Epithelial cell of esophagus (primary cell): Measurements from ENCODE around the gene GLS.

Experiments
- DNase-seq: peaks from one replicate; pipeline ENCODE4 v3.0.0; 2010; ENCODE audit warnings: low read depth
- H3K4me3 ChIP-seq: 2 replicates; pipeline ENCODE4 v1.5.1; 2011; ENCODE audit warnings: mild to moderate bottlenecking, low read length, control low read depth
- CTCF ChIP-seq: IDR thresholded peaks from 2 replicates; pipeline ENCODE4 v1.5.1; 2011; ENCODE audit warnings: low read depth, mild to moderate bottlenecking, low read length, control low read depth, inconsistent platforms; ENCODE audit not compliant: insufficient read depth; ENCODE audit errors: missing control alignments

The GLS gene

GRCh38 chr2:191012845-191013681, 132.4 kb downstream of the GLS start:
- peak; percentile 72 for DNase-seq
- TF ChIP-seq CTCF: no peak
- peak overlapping the region; percentile 83 for H3K4me3 ChIP-seq

GRCh38 chr2:191013682-191013931, 133.0 kb downstream of the GLS start:
- peak overlapping the region; percentile 83 for H3K4me3 ChIP-seq
- no peak for TF ChIP-seq CTCF
- no peak for DNase-seq

- TF ChIP-seq CTCF: no peak
- H3K4me3 ChIP-seq: peak within 1 kb of the TSS; percentile 83
- DNase-seq: peak; percentile 91
Measured at GRCh38 chr2:191013932-191014652, 133.5 kb downstream of the GLS start, which contains the start of gene STAT1. STAT1 (minus strand) TSS chr2:191014171; CDS start chr2:191010003, 4,168 bp downstream.

- H3K4me3 ChIP-seq: peak overlapping the region; percentile 83
- TF ChIP-seq CTCF: no peak
Measured at GRCh38 chr2:191014653-191015020, 134.0 kb downstream of the GLS start.

More at GRCh38 chr2:191014653-191015020, 134.0 kb downstream of the GLS start:
- peak; percentile 24 for DNase-seq
